SW 1271 (cell line): ENCODE measurements around the gene LSS.

ENCODE experiments used
- DNase-seq, 2 experiments: peaks; one replicate each; lab custom pipeline; 2025; lab: John Stamatoyannopoulos, UW

LSS gene

DNA sequence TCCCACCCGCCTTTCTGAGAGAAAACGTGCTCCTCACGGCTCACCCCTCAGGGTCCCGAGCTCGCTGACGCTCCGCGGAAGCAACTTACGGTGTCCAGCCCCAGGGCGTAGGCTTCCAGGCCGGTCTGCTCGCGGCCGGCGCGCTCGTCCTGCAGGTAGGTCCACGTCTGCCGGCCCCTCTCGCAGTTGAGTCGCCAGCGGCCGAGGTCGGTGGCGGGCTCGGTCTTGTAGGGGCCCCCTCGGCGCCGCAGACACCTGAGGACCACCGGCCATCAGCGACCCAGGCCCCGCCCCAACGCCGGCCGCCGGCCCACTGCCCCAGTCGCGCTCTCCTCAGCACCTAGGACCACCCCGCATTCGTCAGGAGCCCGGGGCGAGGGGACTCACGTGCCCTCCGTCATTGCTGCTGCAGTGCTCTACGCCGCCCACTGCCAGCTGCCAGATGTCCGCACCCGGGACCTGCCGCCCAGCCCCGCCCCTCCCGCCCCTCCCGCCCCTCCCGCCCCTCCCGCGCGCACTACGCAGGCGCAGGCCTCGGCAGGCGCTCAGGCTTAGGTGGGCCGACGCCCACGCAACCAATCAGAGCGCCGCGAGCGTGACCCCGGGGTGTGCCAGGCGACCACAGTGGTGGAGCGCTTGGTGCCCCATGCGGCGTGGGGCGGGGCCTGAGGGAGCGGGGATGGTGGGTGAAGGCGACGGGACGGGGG, at the start of gene LSS:
Gene LSS, minus strand, starts transcription at position 430 of the 707 bp plus-strand sequence. Its CDS starts 29 bp downstream, at position 401.
- DNase-seq: peak; percentile 73 to 87

DNA sequence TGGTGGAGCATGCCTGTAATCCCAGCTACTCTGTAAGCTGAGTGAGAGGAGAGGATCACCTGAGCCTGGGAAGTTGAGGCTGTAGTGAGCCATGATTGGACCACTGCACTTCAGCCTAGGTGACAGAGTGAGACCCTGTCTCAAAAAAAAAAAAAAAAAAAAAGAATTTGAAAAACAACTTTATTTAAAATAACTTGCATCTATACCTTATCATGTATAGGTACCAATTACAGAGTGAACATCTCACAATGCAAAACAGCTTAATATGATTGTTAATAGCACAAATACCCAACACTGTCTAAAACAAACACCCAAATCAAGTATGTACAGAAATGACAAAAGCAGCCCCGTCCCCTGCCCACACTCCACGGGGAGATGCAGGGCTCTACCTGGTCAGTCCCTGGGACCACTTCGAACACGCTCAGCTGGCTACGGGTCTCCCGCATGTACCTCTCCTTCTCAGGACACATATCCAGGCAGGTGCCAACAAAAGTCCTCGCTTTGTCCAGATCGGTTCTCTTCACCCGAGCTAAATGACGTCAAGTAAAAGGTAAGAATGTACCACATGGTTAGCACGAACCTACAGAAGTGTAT, 46.3 kb upstream of the LSS start:
- no peak for DNase-seq

DNA sequence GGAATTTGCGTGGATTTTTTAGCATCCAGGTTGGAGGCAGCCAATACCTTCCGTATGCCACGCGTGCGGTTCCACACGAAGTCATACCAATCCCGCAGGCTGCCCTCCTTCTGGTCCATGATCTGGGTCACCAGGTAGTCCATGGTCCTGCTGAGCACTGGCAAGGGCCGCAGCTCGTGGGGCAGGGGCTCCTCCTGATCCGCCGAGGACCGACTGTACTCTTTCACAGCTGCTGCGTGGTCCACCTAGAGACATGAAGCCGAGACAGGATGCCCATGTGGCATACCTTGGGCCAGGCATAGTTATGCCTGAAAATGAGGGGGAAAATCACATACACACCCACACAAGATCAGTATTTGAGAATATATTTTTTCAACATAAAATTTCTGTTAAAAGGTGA, 44.8 kb upstream of the LSS start:
- no peak for DNase-seq

DNA sequence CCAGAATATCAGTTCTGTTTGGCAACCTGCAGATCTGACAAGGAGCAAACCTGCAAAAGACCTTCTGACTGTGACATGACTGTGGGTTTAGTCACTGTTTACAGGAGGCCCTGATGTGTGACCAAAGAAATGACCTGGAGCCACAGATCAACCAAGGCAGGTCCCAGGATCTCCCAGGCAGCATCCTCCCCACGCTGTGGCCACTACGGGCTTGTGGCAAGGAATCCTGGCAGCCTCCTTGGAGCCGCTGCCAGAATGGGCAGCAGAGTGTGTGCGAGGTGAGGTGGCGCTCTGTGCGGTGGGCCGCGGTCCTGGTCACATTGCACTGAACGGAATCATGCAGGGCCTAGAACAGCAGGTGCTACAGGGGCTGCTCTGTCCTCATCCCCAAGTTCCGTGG, 40.9 kb upstream of the LSS start:
- DNase-seq: no peak

DNA sequence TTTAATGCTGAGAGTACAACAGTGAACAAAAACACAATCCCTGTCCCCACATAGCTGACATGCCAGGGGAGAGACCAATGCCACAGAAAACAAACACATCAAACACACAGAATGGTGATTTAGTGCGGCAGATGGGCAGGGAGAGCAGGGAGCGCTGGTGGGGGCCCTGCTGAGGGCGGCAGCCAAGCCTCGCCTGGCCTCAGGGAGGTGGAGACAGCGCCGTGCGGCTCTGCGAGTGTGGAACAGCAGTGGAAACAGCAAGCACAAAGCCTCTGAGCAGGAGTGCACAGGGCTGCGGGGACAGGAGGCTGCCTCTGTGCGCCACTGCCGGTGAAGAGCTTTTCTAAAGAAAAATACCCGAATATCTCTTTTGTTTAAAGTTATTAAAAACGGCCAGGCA, 39.8 kb upstream of the LSS start:
- no peak for DNase-seq

DNA sequence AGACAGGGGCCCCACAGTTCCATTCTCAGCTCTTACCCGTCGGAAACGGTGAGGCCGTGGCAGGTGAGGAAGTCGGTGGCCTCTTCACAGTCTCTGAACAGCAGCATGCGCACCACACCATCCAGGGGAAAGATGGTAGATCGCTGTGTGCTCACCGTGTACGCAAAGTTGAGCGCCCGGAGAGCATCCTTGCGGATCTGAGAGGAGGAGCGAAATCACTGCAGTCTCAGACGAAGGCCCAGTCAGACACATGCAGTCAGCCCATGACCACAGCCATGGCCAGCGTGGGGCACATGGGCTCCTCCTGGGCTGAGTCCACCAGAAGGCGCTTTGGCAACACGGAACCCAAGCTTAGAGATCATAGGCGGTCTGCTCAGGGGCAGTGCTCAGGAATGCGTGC, 38.4 kb upstream of the LSS start:
- no peak for DNase-seq

DNA sequence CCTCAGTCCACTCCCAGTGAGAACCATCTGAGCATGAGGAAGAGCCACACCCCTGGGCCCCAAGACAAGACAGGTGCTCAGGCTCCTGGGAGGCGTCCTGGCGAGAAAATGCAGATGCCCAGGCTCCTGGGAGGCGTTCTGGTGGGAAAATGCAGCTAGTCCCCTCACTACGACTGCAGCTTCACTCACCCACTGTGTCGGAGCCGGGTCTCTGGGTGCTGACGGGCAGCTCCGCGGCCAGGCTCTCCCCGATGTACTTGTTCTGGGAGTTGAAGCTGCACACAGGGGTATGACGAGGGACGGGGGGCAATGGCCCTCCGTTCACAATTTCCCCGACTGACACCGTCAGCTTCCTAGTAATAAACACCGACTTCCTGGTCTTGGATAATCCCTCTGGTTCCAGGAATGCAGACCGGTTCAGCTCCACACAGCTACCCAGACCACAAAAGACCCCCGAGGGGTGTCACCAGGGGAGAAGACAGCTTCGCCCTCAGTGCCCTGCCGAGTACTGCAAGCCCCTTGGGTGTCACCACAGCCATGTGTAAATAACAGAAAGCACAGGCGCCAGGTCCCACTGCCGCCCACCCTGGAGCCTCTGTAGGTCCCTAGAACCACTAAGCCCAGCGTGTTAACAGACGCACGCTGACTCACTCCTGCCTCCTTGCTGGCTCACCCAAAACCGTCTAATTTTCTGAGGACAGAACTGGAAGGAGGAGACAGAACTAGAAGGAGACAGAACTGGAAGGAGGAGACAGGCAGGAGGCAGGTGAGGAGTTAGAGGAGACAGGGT, 37.4 kb upstream of the LSS start:
- DNase-seq: no peak

DNA sequence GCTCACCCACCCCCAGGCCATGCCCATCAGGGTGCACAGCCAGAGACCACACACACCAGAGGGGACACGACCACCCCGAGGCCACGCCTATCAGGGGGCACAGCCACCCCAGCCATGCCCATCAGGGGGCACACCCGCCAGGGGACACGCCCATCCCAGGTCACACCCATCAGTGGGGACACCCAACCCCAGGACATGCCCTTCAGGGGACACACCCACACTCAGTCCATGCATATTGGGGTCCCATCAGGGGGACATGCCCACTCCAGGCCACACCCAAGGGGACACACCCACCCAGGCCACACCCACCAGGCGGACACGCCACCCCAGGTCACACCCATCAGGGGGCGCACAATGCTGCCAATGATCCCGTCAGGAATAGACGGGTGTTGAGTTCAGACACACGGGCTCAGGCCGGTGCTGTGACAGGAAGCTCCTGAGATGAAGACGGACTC, 36.1 kb upstream of the LSS start:
- DNase-seq: no peak

DNA sequence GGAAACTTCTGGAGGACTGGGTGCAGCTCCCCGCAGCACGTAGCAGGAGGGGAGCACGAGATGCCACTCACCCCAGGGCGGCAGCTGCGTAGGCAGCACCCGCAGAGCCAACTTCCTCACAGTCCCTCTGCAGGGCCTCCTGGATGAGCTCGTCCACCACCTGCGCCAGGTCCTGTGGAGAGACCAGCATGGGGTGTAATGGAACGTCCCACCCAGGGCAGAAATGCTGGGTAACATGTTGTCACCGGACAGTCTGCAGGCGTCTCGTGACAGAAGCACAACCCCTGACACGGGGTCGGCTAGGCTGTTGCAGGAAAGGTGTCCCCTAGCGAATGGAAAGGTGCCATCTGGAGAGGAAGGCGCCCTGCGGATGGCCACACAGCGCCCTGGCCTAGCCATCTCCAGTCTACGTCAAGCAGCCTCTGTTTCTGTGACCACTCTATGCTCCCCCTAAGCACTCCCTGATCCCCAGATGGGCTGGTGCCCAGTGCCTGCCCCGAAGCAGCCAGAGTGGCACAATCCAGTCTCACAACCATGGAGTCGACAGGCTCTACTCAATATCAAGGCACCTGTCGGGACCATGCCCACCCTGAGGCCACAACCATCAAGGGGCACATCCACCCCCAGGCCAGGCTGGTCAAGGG, 35.6 kb upstream of the LSS start:
- DNase-seq: no peak

DNA sequence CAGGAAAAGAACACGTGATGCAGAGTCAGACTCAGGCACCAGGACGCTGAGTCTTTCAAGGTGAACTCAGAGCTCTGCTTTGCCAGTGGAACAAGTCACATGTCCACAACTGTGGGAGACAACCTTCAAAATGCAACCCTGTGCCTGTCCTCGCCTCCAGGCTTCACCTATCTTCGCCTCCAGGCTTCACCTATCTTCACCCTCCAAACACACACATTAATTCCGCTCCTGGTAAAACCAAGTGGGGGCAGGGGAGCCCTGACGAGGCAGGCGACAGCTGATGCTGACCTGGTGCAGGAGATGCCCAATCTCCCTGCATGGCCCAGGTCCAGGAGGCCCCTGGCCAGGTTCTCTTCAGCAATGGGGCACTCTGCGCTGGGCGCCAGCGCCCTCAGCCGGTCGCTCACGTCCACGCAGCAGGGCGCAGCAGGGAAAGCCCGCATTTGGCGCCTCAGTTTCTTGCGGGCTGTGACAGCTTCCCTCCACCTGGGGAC, 28.0 kb upstream of the LSS start:
- no peak for DNase-seq

DNA sequence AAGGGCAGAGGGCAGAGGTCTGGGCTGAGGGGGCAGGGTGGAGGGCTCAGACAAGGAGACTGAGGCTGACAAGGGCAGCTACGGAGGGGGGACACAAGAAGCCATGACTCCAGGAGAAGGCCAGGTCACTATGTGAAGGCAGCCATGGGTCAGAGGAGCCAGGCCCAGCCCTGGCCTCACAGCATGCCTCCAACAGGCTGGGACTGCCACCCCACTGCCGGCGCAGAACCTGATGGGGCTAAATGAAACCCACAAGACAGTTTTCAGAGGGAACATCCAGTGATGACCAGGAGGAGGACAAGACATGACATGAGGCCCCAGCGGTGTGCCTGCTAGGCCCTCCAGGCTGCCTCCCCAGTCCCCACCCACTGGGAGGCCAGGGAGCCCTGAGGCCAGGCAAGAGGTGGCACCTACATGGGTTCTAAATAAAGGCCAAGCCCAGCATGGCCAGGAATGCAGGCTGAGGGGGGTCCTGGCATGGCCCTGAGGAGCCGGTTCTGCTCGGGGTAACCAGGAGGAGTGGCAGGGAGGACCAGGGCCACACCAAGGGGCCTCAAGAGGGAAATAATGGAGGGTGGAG, 27.3 kb upstream of the LSS start:
- no peak for DNase-seq

DNA sequence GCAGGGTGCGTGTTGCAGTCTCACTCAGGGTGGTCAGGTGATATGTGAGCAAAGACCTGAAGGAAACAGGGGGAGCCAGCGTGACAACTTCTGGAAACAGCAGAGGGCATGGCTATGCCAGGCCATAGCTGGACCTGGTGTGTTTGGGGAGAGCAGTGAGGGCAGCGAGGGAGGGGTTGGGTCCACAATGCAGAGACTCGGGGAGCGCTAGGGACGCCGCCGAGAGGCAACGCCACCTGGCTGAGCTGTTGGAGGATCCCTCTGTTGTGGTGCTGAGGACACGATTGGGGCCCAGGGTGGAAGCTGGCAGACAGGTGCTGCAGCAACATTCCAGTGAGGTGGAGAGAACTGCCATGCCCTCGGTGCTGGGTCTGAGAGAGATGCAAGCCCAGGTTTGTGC, 26.6 kb upstream of the LSS start:
- DNase-seq: no peak

DNA sequence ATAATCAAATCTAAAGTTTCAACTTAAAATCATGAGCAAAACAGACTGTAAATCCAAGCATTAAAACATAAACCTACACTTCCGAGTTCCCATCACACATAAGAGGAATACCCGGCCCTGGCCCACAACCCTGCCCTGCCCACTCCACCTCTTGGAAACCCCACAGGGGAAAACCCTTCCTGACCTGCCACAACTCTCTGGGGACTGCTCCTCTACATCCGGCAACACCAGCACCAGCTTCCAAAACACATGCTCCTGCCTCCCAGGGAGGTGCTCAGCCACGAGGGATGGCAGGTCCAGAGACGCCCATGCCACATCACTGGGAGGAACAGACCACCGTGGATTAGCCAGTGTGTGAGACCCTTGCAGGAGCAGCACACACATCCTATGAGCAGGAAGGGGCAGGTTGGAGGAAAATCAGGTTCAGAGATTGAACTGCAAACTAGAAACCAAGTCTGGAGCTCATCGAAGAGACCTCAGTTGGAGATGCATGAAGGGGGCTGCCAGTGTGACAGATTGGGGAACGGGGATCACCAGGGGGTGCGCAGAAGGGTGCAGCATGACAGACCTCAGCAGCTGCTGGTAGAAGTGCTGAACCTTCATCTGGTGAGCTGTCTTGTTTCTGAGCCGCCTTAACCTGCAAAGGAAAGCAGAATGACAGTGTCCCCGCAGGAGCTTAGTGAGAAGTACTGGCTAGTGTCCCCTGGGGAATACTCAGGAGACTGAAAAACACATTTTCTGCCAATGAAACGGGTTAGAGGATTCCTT, 25.8 kb upstream of the LSS start:
- no peak for DNase-seq

DNA sequence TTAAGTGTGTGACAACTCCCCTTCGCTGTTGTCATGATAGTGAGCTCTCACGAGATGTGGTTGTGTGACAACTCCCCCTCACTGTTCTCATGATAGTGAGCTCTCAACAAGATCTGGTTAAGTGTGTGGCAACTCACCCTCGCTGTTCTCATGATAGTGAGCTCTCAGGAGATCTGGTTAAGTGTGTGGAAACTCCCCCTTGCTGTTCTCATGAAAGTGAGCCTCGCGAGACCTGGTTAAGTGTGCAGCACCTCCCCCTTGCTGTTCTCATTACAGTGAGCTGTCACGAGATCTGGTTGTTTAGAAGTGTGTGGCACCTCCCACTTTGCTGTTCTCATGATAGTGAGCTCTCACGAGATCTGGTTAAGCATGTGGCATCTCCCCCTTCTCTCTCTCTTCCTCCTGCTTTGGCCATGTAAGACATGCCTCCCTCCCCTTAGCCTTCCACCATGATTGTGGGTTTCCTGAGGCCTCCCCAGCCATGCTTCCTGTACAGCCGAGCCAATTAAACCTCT, 25.1 kb upstream of the LSS start:
- DNase-seq: no peak

DNA sequence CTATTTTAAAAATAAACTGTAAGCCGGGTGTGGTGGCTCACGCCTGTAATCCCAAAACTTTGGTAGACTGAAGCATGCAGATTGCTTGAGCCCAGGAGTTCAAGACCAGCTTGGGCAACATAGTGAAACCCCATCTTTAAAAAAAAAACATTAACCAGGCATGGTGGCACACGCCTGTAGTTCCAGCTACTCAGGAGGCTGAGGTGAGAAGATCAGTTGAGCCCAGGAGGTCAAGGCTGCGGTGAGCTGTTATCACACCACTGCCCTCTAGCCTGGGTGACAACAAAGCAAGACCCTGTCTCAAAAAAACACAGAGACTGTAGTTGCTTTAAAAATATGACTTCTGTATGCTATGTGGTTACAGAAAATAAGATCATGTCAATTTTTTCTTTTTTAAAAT, 24.3 kb upstream of the LSS start:
- no peak for DNase-seq

DNA sequence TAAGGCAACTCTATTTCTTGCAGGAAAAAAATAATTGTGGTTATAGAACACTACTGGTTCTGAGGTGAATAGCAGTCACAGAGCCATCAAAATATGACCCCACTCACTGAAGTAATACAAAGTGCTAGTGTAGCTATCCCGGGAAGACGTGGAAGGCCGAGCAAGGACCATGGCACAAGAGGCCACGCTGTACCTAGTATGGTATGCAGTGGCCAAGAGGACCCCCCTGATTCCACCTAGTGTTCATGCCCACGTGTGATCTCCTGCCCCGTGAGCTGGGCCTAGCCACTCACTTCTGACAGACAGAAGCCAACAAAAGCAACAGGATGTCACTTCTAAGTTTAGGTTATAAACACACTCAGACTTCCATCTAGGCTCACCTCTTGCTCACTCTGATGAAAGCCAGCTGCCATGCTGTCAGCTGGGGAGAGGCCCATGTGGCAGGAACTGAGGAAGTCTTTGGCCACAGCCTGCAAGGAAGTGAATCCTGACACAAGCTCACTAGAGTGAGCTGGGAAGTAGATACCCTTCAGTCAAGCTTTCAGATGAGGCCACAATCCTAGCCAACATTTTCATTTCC, 21.7 kb upstream of the LSS start:
- no peak for DNase-seq

DNA sequence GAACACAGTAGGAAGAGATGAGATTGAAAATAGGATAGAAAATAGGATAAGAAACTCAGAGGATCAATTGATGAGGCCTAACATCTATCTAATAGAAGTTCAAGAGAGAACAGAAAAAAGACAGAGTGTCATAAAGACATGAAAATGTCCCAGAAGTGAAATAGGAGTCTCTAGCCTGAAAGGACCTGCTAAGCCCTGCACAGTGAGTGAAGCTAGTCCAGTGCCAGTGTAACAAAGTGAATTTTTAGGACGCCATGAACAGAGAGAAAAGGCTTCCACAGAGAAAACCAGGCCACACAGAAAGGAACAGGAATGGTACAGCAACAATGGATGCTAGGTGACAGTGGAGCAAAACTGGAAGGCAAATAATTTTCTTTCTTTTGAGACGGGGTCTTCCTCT, 20.3 kb upstream of the LSS start:
- no peak for DNase-seq

DNA sequence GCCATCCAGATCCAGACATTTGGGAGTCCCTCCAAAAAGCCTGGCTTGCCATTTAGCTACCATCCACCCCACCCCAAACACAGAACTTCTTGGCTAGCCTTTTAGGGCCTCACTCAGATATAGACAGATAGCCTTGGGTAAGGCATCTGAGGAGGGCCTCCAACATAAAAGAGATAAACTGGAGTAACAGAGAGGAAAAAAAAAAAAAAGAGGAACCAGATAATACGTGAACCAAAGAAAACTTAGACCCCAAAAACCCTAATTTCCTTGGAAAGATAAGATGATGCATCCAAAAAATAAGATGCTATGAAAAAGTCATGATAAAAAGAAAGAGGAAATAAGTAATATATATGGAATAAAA, 19.8 kb upstream of the LSS start:
- DNase-seq: no peak

DNA sequence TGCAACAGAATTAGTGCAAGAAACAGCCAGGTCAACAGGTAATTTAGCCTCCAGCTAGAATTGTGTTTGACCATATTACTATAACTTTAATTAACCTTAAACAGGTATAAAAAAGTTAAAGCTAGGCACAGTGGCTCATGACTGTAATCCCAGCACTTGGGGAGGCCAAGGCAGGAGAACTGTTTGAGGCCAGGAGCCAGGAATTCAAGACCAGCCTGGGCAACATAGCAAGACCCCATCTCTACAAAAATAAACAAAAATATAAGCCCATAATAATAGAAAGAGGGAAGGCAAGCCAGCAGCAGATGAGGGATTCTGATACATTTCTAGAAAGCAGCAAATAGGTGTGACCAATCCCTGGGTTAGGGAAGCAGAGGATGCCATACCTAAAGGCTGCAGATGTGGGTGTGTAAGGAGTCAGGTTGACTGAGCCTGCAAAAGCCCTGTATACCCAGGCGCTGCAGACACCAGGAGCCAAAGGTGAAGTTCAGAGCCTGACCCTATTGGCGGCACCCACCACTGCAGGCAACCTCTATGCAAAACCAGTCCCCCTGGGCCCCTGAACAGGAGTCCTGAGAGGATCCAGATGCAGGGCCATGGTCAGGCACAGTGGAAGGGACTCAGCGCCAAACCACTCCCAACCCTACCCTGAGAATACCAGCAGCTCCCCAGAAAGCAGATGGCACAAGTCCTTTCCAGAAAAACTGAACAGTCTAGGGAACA, 19.3 kb upstream of the LSS start:
- no peak for DNase-seq

DNA sequence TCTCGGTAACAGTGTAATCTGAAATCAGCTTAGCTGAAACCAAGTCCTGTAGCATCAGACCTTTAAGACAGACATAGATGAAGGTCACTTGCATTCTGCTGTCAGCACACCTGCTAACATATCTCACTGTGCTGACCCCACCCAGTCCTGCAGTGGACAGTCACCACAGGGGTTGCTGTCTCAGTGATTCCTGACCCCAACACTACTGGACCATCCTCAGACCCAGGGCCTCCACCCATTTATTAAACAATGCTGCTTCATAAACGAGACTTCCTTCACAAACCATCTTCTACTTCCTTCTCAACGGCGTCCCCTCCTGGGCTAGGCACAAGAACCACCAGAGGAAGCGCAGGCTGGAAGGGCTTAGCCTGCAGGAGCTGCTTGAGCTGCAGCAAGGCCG, 17.8 kb upstream of the LSS start:
- no peak for DNase-seq
